HG02885 (cell line): Measurements from ENCODE around the gene MTOR.
"Not testable (repeated sequence)": the region's sequence is repeated elsewhere in the genome, so short reads cannot be mapped to it uniquely, and the experiment has no call there.

Experiments used
- ATAC-seq: cut with Tn5 transposase; IDR thresholded peaks from one replicate; pipeline ENCODE4 v1.9.1; 2021; ENCODE audit warnings: mild to moderate bottlenecking; ENCODE audit not compliant: unreplicated experiment, poor library complexity

The MTOR gene

DNA sequence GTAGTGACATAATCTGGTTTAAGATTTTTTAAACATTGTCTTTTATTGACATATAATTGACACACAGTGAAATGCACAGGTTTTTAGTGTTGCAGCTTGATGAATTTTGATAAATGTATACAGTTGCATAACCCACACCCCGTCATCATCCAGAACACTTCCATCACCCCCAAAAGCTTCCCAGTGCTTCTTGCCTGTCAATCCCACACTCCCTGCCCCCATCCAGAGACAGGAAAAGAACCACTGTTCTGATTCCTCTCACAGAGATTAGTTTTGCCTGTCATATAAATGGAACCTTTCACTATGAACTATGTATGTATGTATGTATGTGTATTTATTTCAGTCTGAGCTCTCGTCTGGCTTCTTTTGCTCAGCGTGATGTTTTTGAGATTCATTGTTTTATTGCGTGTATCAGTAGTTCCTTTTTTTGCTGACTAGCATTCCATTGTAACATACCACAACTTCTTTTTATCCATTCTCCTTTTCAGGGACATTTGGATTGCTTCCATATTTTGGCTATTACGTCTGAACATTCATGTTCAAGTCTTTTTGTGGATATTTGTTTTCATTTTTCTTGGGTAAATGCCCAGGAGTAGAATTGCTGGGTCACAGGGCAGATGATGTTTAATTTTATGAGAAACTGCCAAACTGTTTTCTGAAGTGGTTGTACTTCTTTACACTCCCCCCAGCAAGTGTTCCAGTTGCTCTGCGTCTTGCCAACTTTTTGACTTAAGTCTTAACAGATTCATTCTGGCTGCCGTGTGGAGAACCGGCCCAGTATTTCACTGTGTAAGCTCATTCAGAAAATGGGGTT lies 19.4 kb upstream of the MTOR start:
- ATAC-seq = no peak

DNA sequence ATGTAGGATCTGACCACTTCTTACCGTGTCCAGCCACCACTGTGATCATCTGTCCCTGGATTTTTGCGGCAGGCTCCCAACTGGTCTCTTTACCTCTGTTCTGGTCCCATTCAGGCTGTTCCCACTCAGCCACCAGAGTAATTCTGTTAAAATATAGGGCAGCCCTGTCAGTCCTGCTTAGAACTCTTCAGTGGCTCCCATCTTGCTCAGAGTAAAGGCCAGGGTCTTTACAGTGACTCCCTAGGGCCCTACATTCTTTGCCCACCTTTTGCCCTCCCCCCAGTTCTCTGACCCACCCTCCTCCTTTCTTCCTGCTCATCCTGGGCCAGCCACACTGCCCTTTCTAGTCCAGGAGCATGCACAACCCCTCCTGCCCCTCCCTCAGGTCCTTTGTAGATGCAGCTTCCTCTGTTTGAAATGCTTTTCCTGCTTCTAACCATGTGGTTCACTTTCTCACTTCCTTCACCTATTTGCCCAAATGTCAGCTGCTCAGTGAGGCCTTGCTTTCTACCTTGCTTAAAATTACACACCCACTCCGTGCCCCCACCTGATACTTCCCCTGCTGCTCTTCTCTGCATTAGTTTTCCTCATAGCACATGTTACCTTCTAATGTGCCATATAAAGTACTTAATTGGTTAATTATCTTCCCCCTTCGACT lies 18.5 kb upstream of the MTOR start:
- no peak for ATAC-seq

DNA sequence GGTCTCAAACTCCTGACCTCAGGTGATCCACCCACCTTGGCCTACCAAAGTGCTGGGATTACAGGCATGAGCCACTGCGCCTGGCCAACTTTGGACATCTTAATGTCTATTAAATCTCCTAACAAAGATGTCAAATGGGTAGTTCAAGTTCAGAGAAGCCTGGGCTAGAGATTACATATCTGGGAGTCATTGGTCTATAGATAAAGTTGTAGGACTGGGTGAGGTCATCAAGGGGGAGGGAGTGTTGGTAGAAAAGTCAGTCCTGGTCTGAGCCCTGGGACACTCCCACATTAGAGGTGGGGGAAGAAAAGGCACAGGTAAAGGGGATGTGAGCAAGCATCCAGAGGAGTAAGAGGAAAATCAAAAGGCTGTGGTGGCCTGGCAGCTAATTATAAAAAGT lies 17.3 kb upstream of the MTOR start:
- no peak for ATAC-seq

DNA sequence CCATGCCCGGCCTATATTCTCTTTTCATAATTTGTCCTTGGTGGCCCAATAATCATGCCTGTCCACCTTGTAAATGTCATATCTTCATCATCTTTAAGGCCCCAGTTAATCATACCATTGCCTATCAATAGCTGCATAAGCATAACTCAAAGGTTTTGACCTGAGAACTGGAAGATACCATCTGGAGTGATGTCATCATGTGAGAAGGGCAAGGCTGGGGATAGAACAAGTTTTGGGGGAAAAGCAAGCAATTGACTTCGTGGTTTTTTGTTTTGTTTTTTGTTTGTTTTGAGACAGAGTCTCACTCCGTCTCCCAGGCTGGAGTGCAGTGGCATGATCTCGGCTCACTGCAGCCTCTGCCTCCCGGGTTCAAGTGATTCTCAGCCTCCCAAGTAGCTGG lies 16.8 kb upstream of the MTOR start:
- ATAC-seq = no peak

DNA sequence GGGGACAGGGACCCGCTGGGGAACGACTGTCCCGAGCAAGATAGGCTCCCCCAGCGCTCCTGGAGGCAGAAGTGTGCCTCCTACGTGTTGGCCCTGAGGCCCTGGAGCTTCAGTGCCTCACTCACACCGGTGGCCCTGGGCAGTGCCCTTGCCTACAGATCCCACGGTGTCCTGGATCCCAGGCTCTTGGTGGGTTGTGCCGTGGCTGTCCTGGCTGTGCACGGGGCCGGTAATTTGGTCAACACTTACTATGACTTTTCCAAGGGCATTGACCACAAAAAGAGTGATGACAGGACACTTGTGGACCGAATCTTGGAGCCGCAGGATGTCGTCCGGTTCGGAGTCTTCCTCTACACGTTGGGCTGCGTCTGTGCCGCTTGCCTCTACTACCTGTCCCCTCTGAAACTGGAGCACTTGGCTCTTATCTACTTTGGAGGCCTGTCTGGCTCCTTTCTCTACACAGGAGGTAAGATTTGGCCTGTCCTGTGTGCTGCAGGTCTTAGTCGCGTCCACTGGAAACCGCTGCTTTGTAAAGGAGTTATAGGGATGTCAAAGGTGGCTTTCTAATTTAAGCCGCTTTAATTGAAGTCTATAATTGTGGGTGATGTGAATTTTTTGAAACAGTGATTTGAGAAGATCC lies 11.4 kb upstream of the MTOR start:
- peak; percentile 35 for ATAC-seq

DNA sequence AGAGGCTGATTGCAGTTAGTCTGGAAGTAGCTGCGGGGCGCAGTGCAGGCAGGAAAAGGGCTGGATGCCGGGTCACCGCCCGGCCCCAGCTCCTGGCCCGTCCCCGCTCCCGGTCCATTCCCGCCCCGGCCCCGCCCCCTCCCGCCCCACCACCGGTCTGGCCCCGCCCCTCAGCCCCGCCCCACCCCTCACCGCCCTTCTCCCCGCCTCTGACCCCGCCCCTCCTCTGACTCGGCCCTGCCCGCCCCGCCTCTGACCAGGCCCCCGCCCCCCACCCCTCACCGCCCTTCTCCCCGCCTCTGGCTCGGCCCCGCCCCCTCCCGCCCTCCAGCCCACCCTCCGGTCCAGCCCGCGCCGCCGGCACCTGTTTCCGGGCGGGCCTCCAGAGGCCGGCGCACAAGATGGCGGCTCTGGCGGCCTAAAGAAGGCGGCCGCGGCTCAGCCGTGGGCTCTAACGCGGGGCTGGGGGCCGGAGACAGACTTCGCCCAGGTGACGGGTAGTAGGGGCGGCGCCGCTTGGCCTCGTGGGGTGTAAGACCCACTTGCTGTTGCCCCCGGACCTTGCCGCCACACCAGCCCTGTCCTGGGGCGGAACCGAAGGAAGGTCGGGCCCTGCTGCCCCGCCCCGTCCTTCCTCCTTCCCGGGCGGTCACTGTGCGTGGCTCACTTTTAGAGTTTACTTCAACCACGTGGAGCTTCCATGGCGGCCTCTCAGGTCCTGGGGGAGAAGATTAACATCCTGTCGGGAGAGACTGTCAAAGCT lies 10.7 kb upstream of the MTOR start, which contains the start of gene UBIAD1:
Gene UBIAD1 (plus strand): TSS at position 367 of the 763 bp plus-strand sequence. CDS start 334 bp downstream, at position 701.
- ATAC-seq = peak; percentile 88

DNA sequence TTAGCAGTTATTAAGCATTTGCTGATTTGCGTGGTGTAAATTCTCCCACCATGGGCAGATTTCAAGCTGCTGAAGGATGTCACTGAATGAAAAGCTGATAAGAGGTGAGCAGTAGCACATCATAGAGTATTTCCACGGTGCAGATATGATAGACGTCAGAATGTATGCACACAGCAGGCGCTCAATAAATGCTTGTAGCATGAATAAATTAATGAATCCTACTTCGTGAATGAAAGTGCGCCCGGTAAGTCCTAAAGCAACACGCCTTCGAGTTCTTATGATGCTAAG lies 10.1 kb upstream of the MTOR start:
- ATAC-seq = no peak

DNA sequence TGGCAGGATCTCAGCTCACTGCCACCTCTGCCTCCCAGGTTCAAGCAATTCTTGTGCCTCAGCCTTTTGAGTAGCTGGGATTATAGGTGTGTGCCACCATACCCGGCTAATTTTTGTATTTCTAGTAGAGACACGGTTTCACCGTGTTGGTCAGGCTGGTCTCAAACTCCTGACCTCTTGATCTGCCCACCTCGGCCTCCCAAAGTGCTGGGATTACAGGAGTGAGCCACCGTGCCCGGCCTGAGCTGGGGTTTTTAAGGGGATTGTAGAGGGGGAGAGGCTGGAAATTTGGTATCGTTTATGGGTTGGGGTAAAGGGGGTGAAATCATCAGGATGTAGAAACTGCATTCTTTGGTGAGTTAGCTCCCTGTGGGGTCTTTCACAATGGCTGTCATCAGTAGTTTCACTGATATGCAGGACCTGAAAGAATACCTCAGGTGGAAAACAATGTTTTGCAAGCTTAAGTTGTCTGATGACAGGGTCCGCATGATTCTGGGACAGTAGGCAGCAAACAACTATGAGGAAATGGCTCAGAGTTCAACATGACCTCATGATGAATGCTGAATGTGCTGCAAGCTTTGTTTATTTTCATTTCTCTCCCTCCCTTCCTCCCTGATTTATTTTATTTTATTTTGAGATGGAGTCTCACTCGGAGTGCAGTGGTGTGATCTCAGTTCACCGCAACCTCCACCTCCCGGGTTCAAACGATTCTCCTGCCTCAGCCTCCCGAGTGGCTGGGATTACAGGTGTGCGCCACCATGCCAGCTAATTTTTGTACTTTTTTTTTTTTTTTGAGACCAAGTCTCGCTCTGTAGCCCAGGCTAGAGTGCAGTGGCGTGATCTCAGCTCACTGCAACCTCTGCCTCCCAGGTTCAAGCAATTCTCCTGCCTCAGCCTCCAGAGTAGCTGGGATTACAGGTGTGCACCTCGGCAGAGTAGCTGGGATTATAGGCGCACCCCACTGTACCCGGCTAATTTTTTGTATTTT lies 5.3 kb upstream of the MTOR start:
- not testable (repeated sequence) for ATAC-seq

DNA sequence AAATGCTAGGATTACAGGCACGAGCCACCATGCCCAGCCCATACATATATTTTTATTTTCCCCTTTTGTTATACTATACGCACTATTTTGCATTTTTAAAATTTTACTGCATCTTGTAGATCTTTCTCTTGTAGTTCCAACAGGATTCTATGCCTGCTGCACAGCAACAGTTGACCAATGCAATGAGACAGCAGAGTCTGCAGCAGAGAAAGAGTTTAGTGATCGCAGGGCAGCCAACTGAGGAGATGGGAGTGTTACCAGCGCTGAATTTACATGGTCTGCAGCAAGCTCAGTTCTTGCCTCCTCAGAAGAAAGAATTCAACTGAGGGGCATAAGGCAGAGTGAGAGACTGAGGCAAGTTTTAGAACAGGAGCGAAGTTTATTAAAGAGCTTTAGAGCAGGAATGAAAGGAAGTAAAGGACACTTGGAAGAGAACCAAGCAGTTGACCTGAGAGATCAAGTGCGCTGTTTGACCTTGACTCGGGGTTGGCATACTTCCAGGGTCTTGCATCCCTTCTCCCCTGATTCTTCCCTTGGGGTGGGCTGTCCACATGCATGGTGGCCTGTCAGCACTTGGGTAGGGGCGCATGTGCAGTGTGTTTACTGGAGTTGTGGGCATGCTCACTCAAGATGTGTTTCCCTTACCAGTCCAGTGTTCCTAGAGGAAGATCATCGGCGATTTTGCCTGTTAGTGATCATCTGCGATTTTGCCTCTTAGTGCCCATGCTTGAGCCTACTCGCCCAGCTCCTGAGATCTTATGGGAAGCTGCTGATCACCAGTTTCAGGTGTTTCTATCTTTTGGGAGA lies 4.1 kb upstream of the MTOR start:
- ATAC-seq = no peak

DNA sequence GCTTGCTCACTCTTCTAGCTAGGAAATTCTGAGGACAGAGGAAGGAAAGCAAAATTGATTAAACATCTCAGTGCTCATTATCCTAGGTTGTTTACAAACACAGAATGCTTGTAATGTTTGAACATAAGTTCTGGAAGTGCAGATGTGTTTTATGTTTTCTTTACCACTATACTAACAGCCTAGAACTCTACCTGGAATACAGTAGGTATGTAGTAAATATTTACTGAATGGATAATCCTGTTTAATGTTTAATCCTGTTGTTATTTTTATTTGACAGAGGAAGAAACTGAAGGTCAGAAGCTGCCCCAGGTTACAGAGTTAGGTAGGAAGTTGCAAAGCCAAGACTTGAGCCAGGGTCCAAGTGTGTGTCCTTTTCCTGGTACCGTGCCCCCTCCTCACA lies 6.1 kb downstream of the MTOR start:
- ATAC-seq = no peak

DNA sequence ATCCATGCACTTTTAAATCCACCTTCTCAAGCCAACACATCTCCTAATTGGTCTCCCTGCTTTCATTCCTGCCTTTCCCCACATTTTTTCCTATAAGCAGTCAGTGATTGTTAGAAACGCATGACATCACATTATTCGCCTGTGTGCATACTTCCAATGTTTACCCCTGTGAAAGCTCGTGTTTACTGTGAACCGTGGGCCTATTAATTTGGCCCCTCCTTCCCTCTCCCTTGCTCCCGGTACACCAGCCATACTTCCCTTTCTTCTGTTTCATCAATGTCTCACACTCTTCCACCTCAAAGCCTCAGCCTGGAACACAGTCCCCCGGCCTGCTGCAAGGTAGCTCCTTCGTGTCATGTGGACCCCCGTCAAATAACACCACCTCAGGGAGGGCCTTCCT lies 9.1 kb downstream of the MTOR start:
- ATAC-seq = no peak

DNA sequence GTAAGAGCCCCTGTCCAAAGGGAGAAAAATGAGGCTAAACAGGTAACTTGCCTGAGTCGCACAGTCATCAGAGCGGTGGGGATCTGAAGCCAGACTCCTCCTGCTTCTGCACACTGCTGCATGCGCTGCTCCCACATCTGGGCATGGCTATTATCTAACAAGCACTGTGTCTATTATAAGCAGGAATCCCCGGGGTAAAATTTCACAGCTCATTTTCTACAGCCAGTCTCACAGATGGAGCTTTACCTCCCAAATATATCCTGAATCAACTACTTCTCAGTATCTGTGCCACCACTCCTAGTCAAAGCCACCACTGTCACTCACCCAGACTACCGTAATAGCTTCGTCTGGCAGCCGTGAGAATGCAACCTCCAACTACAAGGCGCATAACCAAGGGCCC lies 9.8 kb downstream of the MTOR start:
- no peak for ATAC-seq

DNA sequence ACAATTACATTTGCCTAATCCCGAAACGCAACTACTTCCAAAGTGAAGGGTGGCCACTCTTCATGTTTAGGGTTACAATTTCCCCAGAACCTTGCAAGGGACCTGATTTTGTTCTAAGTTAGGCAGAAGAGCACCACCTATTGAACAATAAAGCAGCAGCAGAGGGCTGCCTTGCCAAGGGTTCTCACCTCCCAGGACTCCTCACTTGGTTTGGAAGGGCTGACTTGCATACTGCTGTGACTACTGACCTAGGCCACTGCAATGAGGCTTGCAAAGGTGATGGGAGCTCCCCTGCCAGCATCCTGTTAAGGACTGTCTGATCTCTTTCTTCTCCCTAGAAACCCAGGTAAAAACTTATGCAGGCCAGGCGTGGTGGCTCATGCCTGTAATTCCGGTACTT lies 14.2 kb downstream of the MTOR start:
- no peak for ATAC-seq

DNA sequence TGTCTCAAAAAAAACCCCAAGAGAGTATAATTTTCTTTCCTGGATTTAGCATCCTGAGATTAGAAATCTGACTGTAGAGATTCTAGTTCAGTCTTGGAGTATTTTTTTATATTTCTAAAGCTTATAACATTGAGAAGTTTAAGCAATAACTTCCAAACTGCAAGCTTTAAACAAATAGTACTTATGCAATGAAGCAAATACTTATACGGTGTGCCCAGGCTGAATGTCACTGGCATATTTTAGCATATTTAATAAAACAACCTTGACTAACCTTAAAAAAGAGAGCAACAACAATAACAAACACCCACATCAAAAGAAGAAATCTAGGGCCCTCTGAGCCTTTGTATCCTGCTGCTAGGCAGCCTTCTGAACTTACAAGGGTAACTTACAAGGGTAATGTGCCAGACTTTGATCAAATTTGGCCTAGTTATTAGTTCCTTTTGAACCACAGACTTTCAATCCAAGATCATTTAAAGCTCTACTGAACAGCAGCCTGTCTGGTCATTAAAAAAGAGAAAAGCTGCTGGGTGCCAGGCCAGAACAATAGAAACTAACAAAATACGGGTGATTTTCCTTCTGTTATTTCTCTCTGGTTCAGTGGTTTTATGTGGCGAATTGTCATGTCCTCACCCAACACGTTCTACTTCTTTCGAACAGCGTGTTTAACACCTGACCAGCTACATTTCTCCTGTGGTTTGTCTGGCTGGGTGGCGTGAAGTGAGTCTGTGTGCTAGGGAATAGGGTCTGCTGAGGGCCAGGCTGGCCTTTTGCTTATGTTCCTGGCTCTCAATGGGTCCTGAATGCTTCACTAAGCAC lies 16.2 kb downstream of the MTOR start:
- no peak for ATAC-seq

DNA sequence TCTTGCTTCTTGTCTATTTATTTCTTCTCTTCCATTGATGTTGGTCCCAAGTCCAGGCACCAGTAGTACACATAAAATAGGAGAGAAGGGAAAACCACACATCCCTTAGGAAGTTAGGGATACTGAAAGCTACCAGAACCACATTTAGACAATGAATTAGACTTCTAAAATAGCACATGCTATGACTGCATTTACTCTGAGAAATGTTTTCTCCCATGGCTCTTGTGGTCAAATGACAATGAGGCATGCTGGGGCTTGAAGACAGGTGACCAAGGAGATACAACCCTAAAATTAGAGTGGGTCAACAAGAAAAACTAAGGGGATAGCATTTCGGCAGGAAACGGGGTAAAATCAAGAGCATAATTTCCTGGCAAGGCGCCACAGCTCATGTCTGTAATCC lies 17.1 kb downstream of the MTOR start:
- no peak for ATAC-seq

DNA sequence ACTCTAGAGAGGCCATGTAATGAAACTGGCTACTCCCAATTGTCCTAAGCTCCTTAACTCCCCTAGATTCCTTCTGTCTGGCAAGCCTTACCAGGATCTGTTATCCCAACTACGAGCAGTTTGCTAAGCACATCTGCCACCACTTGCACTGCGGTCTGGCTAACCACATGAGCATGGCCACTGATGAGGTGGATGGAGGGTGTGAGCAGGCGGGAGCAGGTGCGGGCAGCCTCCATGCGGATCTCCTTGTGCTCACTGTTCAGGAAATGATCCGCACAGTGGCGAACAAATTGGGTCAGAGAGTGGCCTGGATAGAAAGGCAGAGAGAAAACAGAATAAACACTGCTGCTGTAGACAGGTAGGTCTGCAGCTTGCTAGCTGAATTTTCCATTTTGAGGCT lies 24.0 kb downstream of the MTOR start:
- no peak for ATAC-seq

DNA sequence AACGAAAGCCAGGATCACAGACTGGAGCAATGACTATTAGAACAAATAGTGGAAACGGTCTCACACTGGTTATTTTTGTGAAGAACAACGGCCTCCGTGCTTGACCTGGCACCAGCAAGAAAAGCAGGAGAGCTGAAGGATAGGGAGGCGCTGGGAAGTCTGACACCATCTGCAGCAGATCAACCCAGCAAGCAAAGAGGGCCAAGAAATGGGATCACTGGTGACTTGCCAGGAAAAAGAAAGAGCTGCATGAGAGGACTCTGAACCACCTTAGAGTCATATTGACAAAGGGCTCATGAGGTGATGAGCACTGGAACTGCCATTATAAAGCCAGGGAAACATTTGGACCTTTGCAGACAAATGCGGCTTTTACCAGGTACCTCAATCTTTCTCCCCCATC lies 25.0 kb downstream of the MTOR start:
- no peak for ATAC-seq

DNA sequence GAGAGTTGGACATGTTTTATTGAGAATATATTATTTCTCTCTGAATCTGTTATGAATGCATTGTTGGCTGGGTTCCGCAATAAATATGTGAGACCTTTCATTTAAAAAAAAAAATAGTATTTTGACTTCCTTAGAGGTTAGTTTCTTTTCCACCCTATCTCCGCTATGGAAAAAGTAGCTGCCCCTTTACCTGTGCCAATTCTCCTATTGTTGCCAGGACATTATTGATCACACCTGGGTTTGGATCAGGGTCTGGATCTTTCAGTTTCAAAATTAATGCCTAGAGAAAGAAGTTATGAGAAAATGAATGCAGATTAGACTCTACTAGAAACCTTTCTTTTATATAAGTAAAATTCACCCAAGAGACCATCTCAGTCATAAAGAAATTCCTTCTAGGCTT lies 29.1 kb downstream of the MTOR start:
- no peak for ATAC-seq
